A204.1 (cell line): ENCODE results near the gene INSL4.

Experiments used
- FAIRE-seq: peaks from 2 replicates; lab custom pipeline; 2012; peaks lifted over from hg19 to GRCh38; lab: Jason Lieb, UNC

Gene INSL4

GRCh38 chr9:5231212-5231611 lies at the start of gene INSL4:
TSS of gene INSL4 (plus strand) at chr9:5231419. CDS start at chr9:5231524, 105 bp downstream.
- FAIRE-seq = no peak

GRCh38 chr9:5184776-5185175 lies 46.4 kb upstream of the INSL4 start:
- no peak for FAIRE-seq

GRCh38 chr9:5185220-5185840 lies 45.9 kb upstream of the INSL4 start, which contains the start of gene INSL6:
TSS of gene INSL6 (minus strand) at chr9:5185639. CDS start at chr9:5185602, 37 bp downstream.
- no peak for FAIRE-seq

- peak; percentile 68 for FAIRE-seq
Measured at GRCh38 chr9:5186416-5187169, 44.6 kb upstream of the INSL4 start.

- FAIRE-seq = no peak
Measured at GRCh38 chr9:5188060-5188984, 42.9 kb upstream of the INSL4 start.

GRCh38 chr9:5191985-5192384 lies 39.2 kb upstream of the INSL4 start:
- FAIRE-seq = no peak

- no peak for FAIRE-seq
Measured at GRCh38 chr9:5193345-5193744, 37.9 kb upstream of the INSL4 start.

GRCh38 chr9:5195463-5195862 lies 35.8 kb upstream of the INSL4 start:
- no peak for FAIRE-seq

GRCh38 chr9:5205071-5205470 lies 26.1 kb upstream of the INSL4 start:
- FAIRE-seq = no peak

- no peak for FAIRE-seq
Measured at GRCh38 chr9:5230554-5230953, 665 bp upstream of the INSL4 start.

- FAIRE-seq = no peak
Measured at GRCh38 chr9:5263351-5264218, 32.4 kb downstream of the INSL4 start.

GRCh38 chr9:5264219-5264595 lies 33.0 kb downstream of the INSL4 start:
- peak; percentile 58 for FAIRE-seq

- no peak for FAIRE-seq
Measured at GRCh38 chr9:5265939-5266338, 34.7 kb downstream of the INSL4 start.

GRCh38 chr9:5269249-5269715 lies 38.1 kb downstream of the INSL4 start:
- FAIRE-seq = no peak

GRCh38 chr9:5274770-5275169 lies 43.6 kb downstream of the INSL4 start:
- no peak for FAIRE-seq

GRCh38 chr9:5278486-5278885 lies 47.3 kb downstream of the INSL4 start:
- FAIRE-seq = no peak
